Fibroblast of lung (primary cell): ENCODE data around the gene ADAMTS5.

Experiments
- CTCF ChIP-seq, 2 donors: IDR thresholded peaks in 1 of 2; conservative IDR thresholded peaks in 1 of 2; 1 replicate in 1 of 2; 2 replicates in 1 of 2; pipeline ENCODE4 v1.5.1; 2011 to 2012; ENCODE audit warnings: low read length in 2 of 2, control low read depth in 1 of 2, inconsistent platforms in 1 of 2, low read depth in 1 of 2, mild to moderate bottlenecking in 1 of 2
- EZH2 ChIP-seq: IDR thresholded peaks from 2 replicates; pipeline ENCODE4 v1.5.1; 2012; ENCODE audit warnings: low read length, control low read depth, mild to moderate bottlenecking; ENCODE audit errors: missing control alignments

GRCh38 chr21:26914557-26914956 is 52.3 kb downstream of the ADAMTS5 start:
- TF ChIP-seq CTCF (conservative IDR thresholded peaks at IDR 0.05 in 1 of 2, IDR thresholded peaks at IDR 0.05 in 1 of 2; ENCODE audit: low read depth in 1 of 2, low read length in 2 of 2) (no peak), EZH2 (no peak)
